Endothelial cell of umbilical vein (primary cell): ENCODE results near the gene PALMD. TPM values are rescaled to one million over a fixed set of nuclear protein-coding genes. Genes with fewer than 3 reads are reported as not detected.

ENCODE experiments used
- BruUV-seq: library from RNA; stranded (reverse); fragments of 400-500 nt; replicated peaks from 2 replicates; lab custom pipeline; 2021; lab: Mats Ljungman, UMichigan
- CTCF ChIA-PET: fragments of 300-600, 350-600 bp; sonication (Branson Sonifier 250); formaldehyde crosslinking; loops from one replicate; lab custom pipeline; 2021; ENCODE audit warnings: antibody characterized with exemption, inconsistent platforms; lab: Charles Lee
- POLR2A ChIA-PET: fragments of 300-600, 350-600 bp; sonication (Branson Sonifier 250); formaldehyde crosslinking; loops from one replicate; lab custom pipeline; 2021; ENCODE audit warnings: antibody characterized with exemption, inconsistent platforms; lab: Charles Lee
- DNase-seq: peaks from one replicate; pipeline ENCODE4 v3.0.0-alpha.2; 2011; ENCODE audit warnings: low read depth, low spot score
- FAIRE-seq: peaks from 2 replicates; lab custom pipeline; 2011; peaks lifted over from hg19 to GRCh38; lab: Jason Lieb, UNC
- H2AFZ ChIP-seq: 2 replicates; pipeline ENCODE4 v1.6.0; 2012; ENCODE audit warnings: low read depth, low read length, control low read depth, inconsistent platforms
- H3K27ac ChIP-seq: 2 replicates; pipeline ENCODE4 v1.5.1; 2011; ENCODE audit warnings: low read depth, mild to moderate bottlenecking, control low read depth, low read length, moderate library complexity; ENCODE audit not compliant: insufficient read depth
- H3K27me3 ChIP-seq, 2 experiments: 2 replicates each; pipeline versions ENCODE4 v1.6.0 to v1.6.1; 2011; ENCODE audit warnings: low read length in 2 of 2, mixed read lengths in 1 of 2; ENCODE audit not compliant: control insufficient read depth in 2 of 2, insufficient read depth in 2 of 2
- H3K36me3 ChIP-seq, 2 experiments: 2 replicates in 1 of 2; 3 replicates in 1 of 2; pipeline ENCODE4 v1.5.1; 2011; ENCODE audit warnings: low read length in 2 of 2, mild to moderate bottlenecking in 1 of 2, moderate library complexity in 1 of 2; ENCODE audit not compliant: control insufficient read depth in 2 of 2, insufficient read depth in 2 of 2; ENCODE audit errors: extremely low read depth in 1 of 2
- H3K4me1 ChIP-seq: 3 replicates; pipeline ENCODE4 v1.5.1; 2011; ENCODE audit warnings: mild to moderate bottlenecking, low read length; ENCODE audit not compliant: control insufficient read depth, insufficient read depth; ENCODE audit errors: extremely low read depth
- H3K4me2 ChIP-seq: 2 replicates; pipeline ENCODE4 v1.6.1; 2011; ENCODE audit warnings: low read length, control low read depth, mixed read lengths; ENCODE audit not compliant: insufficient read depth
- H3K4me3 ChIP-seq, 3 experiments: fragments of 200-600 bp in 1 of 3; sonication (generic), shearing (Covaris generic) in 1 of 3; replicated peaks in 1 of 3; 2 replicates each; pipeline ENCODE4 v1.5.1; 2011 to 2016; ENCODE audit warnings: control low read depth in 3 of 3, low read length in 3 of 3, mild to moderate bottlenecking in 2 of 3, inconsistent platforms in 1 of 3, low read depth in 1 of 3, moderate library complexity in 1 of 3; ENCODE audit not compliant: insufficient read depth in 1 of 3
- H3K79me2 ChIP-seq: 2 replicates; pipeline ENCODE4 v1.6.0; 2012; ENCODE audit warnings: low read length, inconsistent platforms; ENCODE audit not compliant: control insufficient read depth, insufficient read depth
- H3K9ac ChIP-seq: replicated peaks from 2 replicates; pipeline ENCODE3; 2011; ENCODE audit warnings: low read length, control low read depth; ENCODE audit not compliant: insufficient read depth; ENCODE audit errors: extremely low read depth
- H3K9me1 ChIP-seq: replicated peaks from 3 replicates; pipeline ENCODE4 v1.6.0; 2011; ENCODE audit warnings: mild to moderate bottlenecking, low read length; ENCODE audit not compliant: control insufficient read depth, insufficient read depth; ENCODE audit errors: extremely low read depth
- H3K9me3 ChIP-seq: replicated peaks from 2 replicates; pipeline ENCODE4 v1.5.1; 2012; ENCODE audit warnings: low read length, inconsistent platforms; ENCODE audit not compliant: control insufficient read depth, insufficient read depth
- H4K20me1 ChIP-seq: replicated peaks from 2 replicates; pipeline ENCODE3; 2011; ENCODE audit warnings: mild to moderate bottlenecking, low read length; ENCODE audit not compliant: control insufficient read depth, insufficient read depth; ENCODE audit errors: extremely low read depth
- CTCF ChIP-seq, 2 donors: IDR thresholded peaks; 1 replicate in 1 of 2; 2 replicates in 1 of 2; pipeline ENCODE4 v1.5.1; 2011; ENCODE audit warnings: low read length in 2 of 2, mild to moderate bottlenecking in 2 of 2, moderate library complexity in 2 of 2, control low read depth in 1 of 2, inconsistent platforms in 1 of 2, low read depth in 1 of 2; ENCODE audit not compliant: insufficient read depth in 1 of 2; ENCODE audit errors: extremely low read depth in 1 of 2
- EZH2 ChIP-seq: IDR thresholded peaks from 2 replicates; pipeline ENCODE4 v1.6.1; 2012; ENCODE audit warnings: borderline replicate concordance, low read depth, mild to moderate bottlenecking, moderate library complexity, low read length, inconsistent platforms; ENCODE audit not compliant: severe bottlenecking
- FOS ChIP-seq: IDR thresholded peaks from 2 replicates; pipeline ENCODE4 v1.6.1; 2011; ENCODE audit warnings: mild to moderate bottlenecking, low read length, moderate library complexity, borderline replicate concordance; ENCODE audit not compliant: insufficient read depth
- JUN ChIP-seq: IDR thresholded peaks from 2 replicates; pipeline ENCODE4 v1.6.1; 2011; ENCODE audit warnings: borderline replicate concordance, low read depth; ENCODE audit not compliant: insufficient read length, insufficient read depth
- MYC ChIP-seq: IDR thresholded peaks from one replicate; pipeline ENCODE4 v1.6.1; 2011; ENCODE audit warnings: mild to moderate bottlenecking, low read depth, low read length
- POLR2A ChIP-seq: IDR thresholded peaks from 2 replicates; pipeline ENCODE4 v1.6.1; 2012; ENCODE audit warnings: low read depth, mild to moderate bottlenecking, control low read depth, low read length
- POLR2AphosphoS5 ChIP-seq: IDR thresholded peaks from 2 replicates; pipeline ENCODE4 v1.6.1; 2012; ENCODE audit warnings: low read depth, mild to moderate bottlenecking, control low read depth, low read length, moderate library complexity; ENCODE audit not compliant: insufficient read depth
- dilution Hi-C: fragments of 300-500 bp; cut with MboI; formaldehyde crosslinking; loops from one replicate; pipeline ENCODE4 v1.15.0; 2019; ENCODE audit warnings: low sequenced_read_pairs; ENCODE audit not compliant: extremely low pct_ligation_motif_present
- intact Hi-C: fragments of 100-400 bp; cut with micrococcal nuclease; formaldehyde crosslinking; loops from one replicate; pipeline ENCODE4 v1.10.0; 2022
- polyA plus RNA-seq, 4 experiments: library from polyadenylated mRNA; depleted of rRNA in 3 of 4; stranded (reverse) in 3 of 4; unstranded in 1 of 4; fragments of >200 nt; gene quantifications; 2 replicates each; pipeline versions ENCODE4 v1.2.1 to v1.2.3, GENCODE V29; 2011 to 2012; ENCODE audit warnings: missing spikeins in 1 of 4
- total RNA-seq: library from RNA; stranded (reverse); gene quantifications from 2 replicates; pipeline ENCODE4 v1.2.3, GENCODE V29; 2021

Gene PALMD
- total and polyA plus RNA-seq, 2 donors (not counting 3 experiments of a cell fraction or from before 2014, with no cell fraction given), result 52.6 to 137 TPM

GRCh38 chr1:99713006-99713405 lies 67.1 kb downstream of the PALMD start:
- Histone ChIP-seq H3K9me1 (no peaks in the 10 kb centered on the region), H3K27ac (no peak overlapping the region), H3K79me2 (no peaks in the 10 kb centered on the region), H3K9me3 (no peaks in the 10 kb centered on the region), H3K4me1 (no peaks in the 10 kb centered on the region), H3K36me3 (no peaks in the 10 kb centered on the region), H3K4me2 (no peak overlapping the region), H3K27me3 (no peaks in the 10 kb centered on the region), H3K4me3 (no peak overlapping the region), H4K20me1 (no peaks in the 10 kb centered on the region), H3K9ac (no peak overlapping the region), H2AFZ (no peak overlapping the region)
- DNase-seq (no peak), FAIRE-seq (no peak)
- no TSS peak for BruUV-seq
- ChIA-PET CTCF (no interaction called here), POLR2A (no interaction called here)
- dilution Hi-C loops (no loop called here), intact Hi-C loops (no loop called here)
- TF ChIP-seq FOS, result no peak
- TF ChIP-seq POLR2AphosphoS5, result no peak
- no peak for TF ChIP-seq POLR2A
- TF ChIP-seq CTCF (IDR thresholded peaks at IDR 0.05; ENCODE audit: extremely low read depth in 1 of 2, insufficient read depth in 1 of 2, low read depth in 1 of 2, low read length in 2 of 2), result no peak
- TF ChIP-seq MYC, result no peak
- TF ChIP-seq EZH2, result no peak
- TF ChIP-seq JUN, result no peak
